ENCODE measurements around the gene DBI. TPM values are rescaled to one million over a fixed set of nuclear protein-coding genes. Genes with fewer than 3 reads are reported as not detected.
"Not testable (repeated sequence)": the region's sequence is repeated elsewhere in the genome, so short reads cannot be mapped to it uniquely, and the experiment has no call there.

Gene DBI
- total RNA-seq, 1 donor from 2014 or later, result 44.9 TPM

- Mint-ChIP-seq H3K27me3 (ENCODE audit: low read depth) (no peaks in the 10 kb centered on the region), H3K9me3 (peaks cover 21% of the 10 kb centered on the region), H3K4me3 (no peak overlapping the region), H3K4me1 (peaks cover 12% of the 10 kb centered on the region), H3K36me3 (peaks cover 57% of the 10 kb centered on the region), H3K27ac (no peak overlapping the region)
- no peak for DNase-seq (ENCODE audit: low spot score in 2 of 2, unreplicated experiment in 2 of 2)
- no peak for TF ChIP-seq CTCF (IDR thresholded peaks at IDR 0.05; ENCODE audit: unreplicated experiment)
These were observed 4.3 kb downstream of the DBI start for GRCh38 chr2:119371111-119371510.

GRCh38 chr2:119372778-119373568 is 6.2 kb downstream of the DBI start:
- DNase-seq (ENCODE audit: low spot score in 2 of 2, unreplicated experiment in 2 of 2), result no peak
- Mint-ChIP-seq H3K4me1 (peaks cover 7% of the 10 kb centered on the region), H3K27me3 (ENCODE audit: low read depth) (no peaks in the 10 kb centered on the region), H3K27ac (no peak overlapping the region), H3K9me3 (peaks cover 21% of the 10 kb centered on the region), H3K36me3 (peaks cover 57% of the 10 kb centered on the region), H3K4me3 (no peak overlapping the region)
- no peak for TF ChIP-seq CTCF (IDR thresholded peaks at IDR 0.05; ENCODE audit: unreplicated experiment)

GRCh38 chr2:119373907-119374745 is 7.3 kb downstream of the DBI start:
- peaks cover 21% of the 10 kb centered on the region for H3K9me3 Mint-ChIP-seq
- H3K27me3 Mint-ChIP-seq (ENCODE audit: low read depth); DNase-seq (ENCODE audit: low spot score in 2 of 2, unreplicated experiment in 2 of 2); H3K4me1 Mint-ChIP-seq; H3K27ac Mint-ChIP-seq; H3K4me3 Mint-ChIP-seq: not testable (repeated sequence)
- peaks cover 53% of the 10 kb centered on the region for H3K36me3 Mint-ChIP-seq

GRCh38 chr2:119376406-119376805 is 9.6 kb downstream of the DBI start:
- not testable (repeated sequence) for DNase-seq (ENCODE audit: low spot score in 2 of 2, unreplicated experiment in 2 of 2); H3K27ac Mint-ChIP-seq; H3K4me1 Mint-ChIP-seq; H3K27me3 Mint-ChIP-seq (ENCODE audit: low read depth); H3K4me3 Mint-ChIP-seq
- peaks cover 21% of the 10 kb centered on the region for H3K9me3 Mint-ChIP-seq
- peaks cover 40% of the 10 kb centered on the region for H3K36me3 Mint-ChIP-seq

- H3K9me3 Mint-ChIP-seq, result peaks cover 21% of the 10 kb centered on the region
- no peak overlapping the region for H3K4me3 Mint-ChIP-seq
- no peak for DNase-seq (ENCODE audit: low spot score in 2 of 2, unreplicated experiment in 2 of 2)
- peaks cover 7% of the 10 kb centered on the region for H3K4me1 Mint-ChIP-seq
- peaks cover 1% of the 10 kb centered on the region for H3K27me3 Mint-ChIP-seq (ENCODE audit: low read depth)
- H3K27ac Mint-ChIP-seq, result no peak overlapping the region
- TF ChIP-seq CTCF (IDR thresholded peaks at IDR 0.05; ENCODE audit: unreplicated experiment), result no peak
- H3K36me3 Mint-ChIP-seq, result peaks cover 38% of the 10 kb centered on the region
These were observed 10.0 kb downstream of the DBI start for GRCh38 chr2:119376810-119377209.

GRCh38 chr2:119377294-119377992 is 10.7 kb downstream of the DBI start:
- Mint-ChIP-seq H3K9me3 (peaks cover 21% of the 10 kb centered on the region), H3K4me3 (no peak overlapping the region), H3K4me1 (peaks cover 7% of the 10 kb centered on the region), H3K36me3 (peaks cover 31% of the 10 kb centered on the region), H3K27ac (no peak overlapping the region), H3K27me3 (ENCODE audit: low read depth) (peaks cover 1% of the 10 kb centered on the region)
- DNase-seq (ENCODE audit: low spot score in 2 of 2, unreplicated experiment in 2 of 2), result no peak
- TF ChIP-seq CTCF (IDR thresholded peaks at IDR 0.05; ENCODE audit: unreplicated experiment), result no peak
